Neural cell (in vitro differentiated cells): ENCODE data around the gene ZNF594.
"Not testable (repeated sequence)": the region's sequence is repeated elsewhere in the genome, so short reads cannot be mapped to it uniquely, and the experiment has no call there.

ENCODE experiments used
- CTCF ChIP-seq: fragments of 450-650 bp; IDR thresholded peaks from 2 replicates; pipeline ENCODE4 v1.5.1; 2014; ENCODE audit warnings: antibody characterized with exemption, mild to moderate bottlenecking, moderate library complexity; ENCODE audit not compliant: poor library complexity, severe bottlenecking
- POLR2AphosphoS5 ChIP-seq: IDR thresholded peaks from 2 replicates; pipeline ENCODE4 v1.6.1; 2012
- RAD21 ChIP-seq: fragments of 450-650 bp; conservative IDR thresholded peaks from 2 replicates; pipeline ENCODE4 v1.6.1; 2014; ENCODE audit warnings: antibody characterized with exemption, mild to moderate bottlenecking, moderate library complexity
- SMC3 ChIP-seq: fragments of 450-650 bp; conservative IDR thresholded peaks from 2 replicates; pipeline ENCODE4 v1.6.1; 2014; ENCODE audit warnings: antibody characterized with exemption, mild to moderate bottlenecking, moderate library complexity; ENCODE audit not compliant: poor library complexity
- TAF1 ChIP-seq: IDR thresholded peaks from 2 replicates; pipeline ENCODE4 v1.6.1; 2012; ENCODE audit warnings: low read depth

- TF ChIP-seq CTCF, TAF1, SMC3, RAD21, POLR2AphosphoS5: not testable (repeated sequence)
These were observed 61.9 kb downstream of the ZNF594 start for GRCh38 chr17:5129770-5130169.
